Endothelial cell of umbilical vein (primary cell): ENCODE measurements around the gene RNU6-9. TPM values are rescaled to one million over a fixed set of nuclear protein-coding genes. Genes with fewer than 3 reads are reported as not detected.
A peak's percentile ranks its signal among the peaks of the same experiment; 100 is the strongest.

ENCODE experiments used
- BruUV-seq: library from RNA; stranded (reverse); fragments of 400-500 nt; replicated peaks from 2 replicates; lab custom pipeline; 2021; lab: Mats Ljungman, UMichigan
- CTCF ChIA-PET: fragments of 300-600, 350-600 bp; sonication (Branson Sonifier 250); formaldehyde crosslinking; loops from one replicate; lab custom pipeline; 2021; ENCODE audit warnings: antibody characterized with exemption, inconsistent platforms; lab: Charles Lee
- POLR2A ChIA-PET: fragments of 300-600, 350-600 bp; sonication (Branson Sonifier 250); formaldehyde crosslinking; loops from one replicate; lab custom pipeline; 2021; ENCODE audit warnings: antibody characterized with exemption, inconsistent platforms; lab: Charles Lee
- DNase-seq: peaks from one replicate; pipeline ENCODE4 v3.0.0-alpha.2; 2011; ENCODE audit warnings: low read depth, low spot score
- FAIRE-seq: peaks from 2 replicates; lab custom pipeline; 2011; peaks lifted over from hg19 to GRCh38; lab: Jason Lieb, UNC
- H2AFZ ChIP-seq: 2 replicates; pipeline ENCODE4 v1.6.0; 2012; ENCODE audit warnings: low read depth, low read length, control low read depth, inconsistent platforms
- H3K27ac ChIP-seq: 2 replicates; pipeline ENCODE4 v1.5.1; 2011; ENCODE audit warnings: low read depth, mild to moderate bottlenecking, control low read depth, low read length, moderate library complexity; ENCODE audit not compliant: insufficient read depth
- H3K27me3 ChIP-seq, 2 experiments: 2 replicates each; pipeline versions ENCODE4 v1.6.0 to v1.6.1; 2011; ENCODE audit warnings: low read length in 2 of 2, mixed read lengths in 1 of 2; ENCODE audit not compliant: control insufficient read depth in 2 of 2, insufficient read depth in 2 of 2
- H3K36me3 ChIP-seq, 2 experiments: 2 replicates in 1 of 2; 3 replicates in 1 of 2; pipeline ENCODE4 v1.5.1; 2011; ENCODE audit warnings: low read length in 2 of 2, mild to moderate bottlenecking in 1 of 2, moderate library complexity in 1 of 2; ENCODE audit not compliant: control insufficient read depth in 2 of 2, insufficient read depth in 2 of 2; ENCODE audit errors: extremely low read depth in 1 of 2
- H3K4me1 ChIP-seq: 3 replicates; pipeline ENCODE4 v1.5.1; 2011; ENCODE audit warnings: mild to moderate bottlenecking, low read length; ENCODE audit not compliant: control insufficient read depth, insufficient read depth; ENCODE audit errors: extremely low read depth
- H3K4me2 ChIP-seq: 2 replicates; pipeline ENCODE4 v1.6.1; 2011; ENCODE audit warnings: low read length, control low read depth, mixed read lengths; ENCODE audit not compliant: insufficient read depth
- H3K4me3 ChIP-seq, 3 experiments: fragments of 200-600 bp in 1 of 3; sonication (generic), shearing (Covaris generic) in 1 of 3; replicated peaks in 1 of 3; 2 replicates each; pipeline ENCODE4 v1.5.1; 2011 to 2016; ENCODE audit warnings: control low read depth in 3 of 3, low read length in 3 of 3, mild to moderate bottlenecking in 2 of 3, inconsistent platforms in 1 of 3, low read depth in 1 of 3, moderate library complexity in 1 of 3; ENCODE audit not compliant: insufficient read depth in 1 of 3
- H3K79me2 ChIP-seq: 2 replicates; pipeline ENCODE4 v1.6.0; 2012; ENCODE audit warnings: low read length, inconsistent platforms; ENCODE audit not compliant: control insufficient read depth, insufficient read depth
- H3K9ac ChIP-seq: replicated peaks from 2 replicates; pipeline ENCODE3; 2011; ENCODE audit warnings: low read length, control low read depth; ENCODE audit not compliant: insufficient read depth; ENCODE audit errors: extremely low read depth
- H3K9me1 ChIP-seq: replicated peaks from 3 replicates; pipeline ENCODE4 v1.6.0; 2011; ENCODE audit warnings: mild to moderate bottlenecking, low read length; ENCODE audit not compliant: control insufficient read depth, insufficient read depth; ENCODE audit errors: extremely low read depth
- H3K9me3 ChIP-seq: replicated peaks from 2 replicates; pipeline ENCODE4 v1.5.1; 2012; ENCODE audit warnings: low read length, inconsistent platforms; ENCODE audit not compliant: control insufficient read depth, insufficient read depth
- H4K20me1 ChIP-seq: replicated peaks from 2 replicates; pipeline ENCODE3; 2011; ENCODE audit warnings: mild to moderate bottlenecking, low read length; ENCODE audit not compliant: control insufficient read depth, insufficient read depth; ENCODE audit errors: extremely low read depth
- CTCF ChIP-seq, 2 donors: IDR thresholded peaks; 1 replicate in 1 of 2; 2 replicates in 1 of 2; pipeline ENCODE4 v1.5.1; 2011; ENCODE audit warnings: low read length in 2 of 2, mild to moderate bottlenecking in 2 of 2, moderate library complexity in 2 of 2, control low read depth in 1 of 2, inconsistent platforms in 1 of 2, low read depth in 1 of 2; ENCODE audit not compliant: insufficient read depth in 1 of 2; ENCODE audit errors: extremely low read depth in 1 of 2
- EZH2 ChIP-seq: IDR thresholded peaks from 2 replicates; pipeline ENCODE4 v1.6.1; 2012; ENCODE audit warnings: borderline replicate concordance, low read depth, mild to moderate bottlenecking, moderate library complexity, low read length, inconsistent platforms; ENCODE audit not compliant: severe bottlenecking
- FOS ChIP-seq: IDR thresholded peaks from 2 replicates; pipeline ENCODE4 v1.6.1; 2011; ENCODE audit warnings: mild to moderate bottlenecking, low read length, moderate library complexity, borderline replicate concordance; ENCODE audit not compliant: insufficient read depth
- GATA2 ChIP-seq: IDR thresholded peaks from 2 replicates; pipeline ENCODE4 v1.7.0; 2011; ENCODE audit warnings: low read depth, mild to moderate bottlenecking, moderate library complexity, mixed read lengths, low read length; ENCODE audit not compliant: insufficient read length, insufficient read depth
- JUN ChIP-seq: IDR thresholded peaks from 2 replicates; pipeline ENCODE4 v1.6.1; 2011; ENCODE audit warnings: borderline replicate concordance, low read depth; ENCODE audit not compliant: insufficient read length, insufficient read depth
- MAX ChIP-seq: IDR thresholded peaks from 2 replicates; pipeline ENCODE4 v1.6.1; 2011; ENCODE audit not compliant: insufficient read depth, insufficient read length
- MYC ChIP-seq: IDR thresholded peaks from one replicate; pipeline ENCODE4 v1.6.1; 2011; ENCODE audit warnings: mild to moderate bottlenecking, low read depth, low read length
- POLR2A ChIP-seq: IDR thresholded peaks from 2 replicates; pipeline ENCODE4 v1.6.1; 2012; ENCODE audit warnings: low read depth, mild to moderate bottlenecking, control low read depth, low read length
- POLR2AphosphoS5 ChIP-seq: IDR thresholded peaks from 2 replicates; pipeline ENCODE4 v1.6.1; 2012; ENCODE audit warnings: low read depth, mild to moderate bottlenecking, control low read depth, low read length, moderate library complexity; ENCODE audit not compliant: insufficient read depth
- dilution Hi-C: fragments of 300-500 bp; cut with MboI; formaldehyde crosslinking; loops from one replicate; pipeline ENCODE4 v1.15.0; 2019; ENCODE audit warnings: low sequenced_read_pairs; ENCODE audit not compliant: extremely low pct_ligation_motif_present
- intact Hi-C: fragments of 100-400 bp; cut with micrococcal nuclease; formaldehyde crosslinking; loops from one replicate; pipeline ENCODE4 v1.10.0; 2022
- polyA plus RNA-seq, 4 experiments: library from polyadenylated mRNA; depleted of rRNA in 3 of 4; stranded (reverse) in 3 of 4; unstranded in 1 of 4; fragments of >200 nt; gene quantifications; 2 replicates each; pipeline versions ENCODE4 v1.2.1 to v1.2.3, GENCODE V29; 2011 to 2012; ENCODE audit warnings: missing spikeins in 1 of 4
- total RNA-seq: library from RNA; stranded (reverse); gene quantifications from 2 replicates; pipeline ENCODE4 v1.2.3, GENCODE V29; 2021

RNU6-9 gene
- total and polyA plus RNA-seq, 2 donors (not counting 3 experiments of a cell fraction or from before 2014, with no cell fraction given), result not detected

GRCh38 chr19:850221-850978 lies 42.9 kb upstream of the RNU6-9 start:
- no peak overlapping the region for H3K4me3 ChIP-seq
- BruUV-seq, result no TSS peak
- intact Hi-C loops, result no loop called here
- H4K20me1 ChIP-seq, result no peaks in the 10 kb centered on the region
- H3K27me3 ChIP-seq, result no peaks in the 10 kb centered on the region
- no peak overlapping the region for H3K9ac ChIP-seq
- H3K9me1 ChIP-seq, result no peaks in the 10 kb centered on the region
- H3K27ac ChIP-seq, result no peak overlapping the region
- H3K79me2 ChIP-seq, result no peaks in the 10 kb centered on the region
- FAIRE-seq (no peak), DNase-seq (no peak)
- H3K36me3 ChIP-seq, result no peaks in the 10 kb centered on the region
- CTCF ChIA-PET, result interaction anchor here (1.1 kb wide), 1 partner anchor 81 kb away, joined by 10 read pairs; no protein-coding TSS in a partner anchor
- H3K4me2 ChIP-seq, result no peak overlapping the region
- dilution Hi-C loops, result no loop called here
- peak overlapping the region; percentile 55 for H2AFZ ChIP-seq
- POLR2A ChIA-PET, result no interaction called here
- H3K9me3 ChIP-seq, result no peaks in the 10 kb centered on the region
- TF ChIP-seq FOS, result no peak
- TF ChIP-seq JUN, result no peak
- no peak for TF ChIP-seq POLR2AphosphoS5
- TF ChIP-seq CTCF (IDR thresholded peaks at IDR 0.05; ENCODE audit: extremely low read depth in 1 of 2, insufficient read depth in 1 of 2, low read depth in 1 of 2, low read length in 2 of 2), result no peak
- TF ChIP-seq MYC, result no peak
- TF ChIP-seq POLR2A, result no peak
- no peak for TF ChIP-seq EZH2
- TF ChIP-seq MAX, result no peak
- TF ChIP-seq GATA2, result no peak
- H3K4me1 ChIP-seq, result no peaks in the 10 kb centered on the region
